HG03439 (cell line): Measurements from ENCODE around the gene IL23R.

Experiments used
- ATAC-seq: cut with Tn5 transposase; IDR thresholded peaks from one replicate; pipeline ENCODE4 v1.9.1; 2021; ENCODE audit warnings: mild to moderate bottlenecking, moderate library complexity; ENCODE audit not compliant: unreplicated experiment

The IL23R gene

DNA sequence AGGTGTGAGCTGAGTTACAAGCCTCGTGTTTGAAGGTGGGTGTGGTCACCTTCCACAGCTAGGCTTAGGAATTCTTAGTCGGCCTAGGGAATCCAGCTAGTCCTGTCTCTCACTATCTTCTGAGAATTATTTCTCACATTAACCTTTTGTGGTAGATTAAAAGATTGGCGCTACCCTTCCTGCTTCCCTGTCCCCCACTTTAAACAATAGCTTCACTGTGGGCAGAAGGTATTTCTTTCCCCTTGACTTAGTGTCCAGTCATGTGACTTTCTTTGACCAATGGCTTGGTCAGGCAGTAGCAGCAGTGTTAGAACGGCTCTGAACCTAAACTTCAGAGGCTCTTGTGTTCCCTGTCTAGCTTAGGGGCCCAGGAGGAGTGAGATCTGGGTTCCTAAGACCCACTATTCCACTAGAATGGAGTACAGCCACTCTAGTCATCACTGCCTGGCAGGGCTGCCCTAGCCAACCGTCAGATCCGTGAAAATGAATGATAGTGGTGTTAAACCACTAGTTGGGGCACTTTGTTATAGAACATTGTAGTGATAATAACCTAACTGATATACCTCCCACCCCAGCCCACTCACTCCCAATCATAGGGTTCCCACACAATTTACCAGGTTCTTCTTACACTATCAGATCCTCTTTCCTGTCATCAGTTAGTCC lies 17.6 kb upstream of the IL23R start:
- peak; percentile 42 for ATAC-seq

- ATAC-seq = peak; percentile 94
These were observed 17.0 kb upstream of the IL23R start for GRCh38 chr1:67149179-67149770.

DNA sequence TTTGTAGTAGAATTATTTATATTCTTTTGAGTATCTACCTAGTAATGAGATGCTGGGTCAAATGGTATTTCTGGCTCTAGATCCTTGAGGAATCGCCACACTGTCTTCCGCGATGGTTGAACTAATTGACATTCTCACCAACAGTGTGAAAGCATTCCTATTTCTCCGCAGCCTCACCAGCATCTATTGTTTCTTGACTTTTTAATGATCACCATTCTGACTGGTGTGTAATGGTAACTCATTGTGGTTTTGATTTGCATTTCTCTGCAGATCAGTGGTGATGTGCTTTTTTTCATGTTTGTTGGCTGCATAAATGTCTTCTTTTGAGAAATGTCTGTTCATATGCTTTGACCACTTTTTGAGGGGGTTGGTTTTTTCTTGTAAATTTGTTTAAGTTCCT lies 15.3 kb upstream of the IL23R start:
- no peak for ATAC-seq

- no peak for ATAC-seq
These were observed 7.9 kb upstream of the IL23R start for GRCh38 chr1:67158401-67158800.

GRCh38 chr1:67159233-67159632 lies 7.0 kb upstream of the IL23R start:
- ATAC-seq = no peak

GRCh38 chr1:67162954-67163353 lies 3.3 kb upstream of the IL23R start:
- no peak for ATAC-seq

DNA sequence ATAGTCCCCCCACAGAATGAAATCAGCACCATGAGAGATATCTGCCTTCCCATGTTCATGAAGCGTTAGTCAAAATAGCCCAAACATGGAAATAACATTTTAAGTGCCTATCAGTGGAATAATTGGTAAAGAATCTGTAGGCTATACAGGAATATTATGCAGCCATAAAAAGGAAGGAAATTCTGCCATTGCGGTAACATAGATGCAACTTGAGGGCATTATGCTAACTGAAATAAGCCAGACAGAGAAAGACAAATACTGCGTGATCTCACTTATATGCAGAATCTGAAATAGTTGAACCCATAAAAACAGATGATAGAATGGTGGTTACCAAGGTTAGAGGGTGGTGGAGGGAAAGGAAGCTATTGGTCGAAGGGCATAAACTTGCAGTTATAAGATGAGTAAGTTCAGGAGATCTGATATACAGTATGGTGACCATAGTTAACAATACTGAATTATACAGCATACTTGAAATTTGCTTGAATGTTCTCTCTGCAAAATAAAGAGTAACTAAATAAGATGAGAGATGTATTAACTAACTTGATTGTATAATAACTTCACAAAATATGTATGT lies 699 bp upstream of the IL23R start:
- no peak for ATAC-seq

GRCh38 chr1:67169496-67169895 lies 3.2 kb downstream of the IL23R start:
- no peak for ATAC-seq

GRCh38 chr1:67169932-67170331 lies 3.7 kb downstream of the IL23R start:
- no peak for ATAC-seq

GRCh38 chr1:67170751-67171573 lies 4.7 kb downstream of the IL23R start:
- ATAC-seq = no peak

GRCh38 chr1:67171574-67171955 lies 5.3 kb downstream of the IL23R start:
- no peak for ATAC-seq

- ATAC-seq = no peak
These were observed 5.7 kb downstream of the IL23R start for GRCh38 chr1:67171978-67172377.

GRCh38 chr1:67173988-67174387 lies 7.7 kb downstream of the IL23R start:
- ATAC-seq = no peak

DNA sequence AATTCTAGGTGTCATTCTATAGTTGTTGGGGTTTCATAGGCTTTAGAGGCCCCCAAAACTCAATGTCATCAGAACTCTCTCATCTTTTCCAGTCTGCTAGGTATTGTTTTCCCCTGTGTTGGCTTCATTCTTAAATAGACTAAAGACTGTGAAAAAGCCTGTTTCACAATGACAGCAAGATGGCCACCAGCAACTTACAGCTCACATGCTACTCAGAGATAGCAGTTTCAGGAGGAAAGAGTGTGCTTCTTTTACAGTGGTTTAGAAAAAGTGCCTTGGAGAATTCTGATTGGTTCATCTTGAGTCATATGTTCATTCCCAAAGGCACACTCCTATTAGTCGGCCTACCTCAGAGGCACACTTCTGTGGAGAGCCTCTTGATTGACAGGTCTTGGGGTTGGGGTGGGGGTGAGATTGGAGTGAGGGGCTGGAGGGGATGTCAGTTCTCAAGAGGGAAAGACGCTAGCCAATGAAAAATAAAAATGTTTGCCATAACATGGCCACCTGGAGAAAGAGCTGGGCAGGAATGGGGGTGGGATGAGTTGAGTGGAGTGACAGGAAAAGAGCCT lies 8.5 kb downstream of the IL23R start:
- ATAC-seq = no peak

- ATAC-seq = no peak
These were observed 9.4 kb downstream of the IL23R start for GRCh38 chr1:67175530-67176087.

GRCh38 chr1:67184838-67185421 lies 18.7 kb downstream of the IL23R start:
- no peak for ATAC-seq

DNA sequence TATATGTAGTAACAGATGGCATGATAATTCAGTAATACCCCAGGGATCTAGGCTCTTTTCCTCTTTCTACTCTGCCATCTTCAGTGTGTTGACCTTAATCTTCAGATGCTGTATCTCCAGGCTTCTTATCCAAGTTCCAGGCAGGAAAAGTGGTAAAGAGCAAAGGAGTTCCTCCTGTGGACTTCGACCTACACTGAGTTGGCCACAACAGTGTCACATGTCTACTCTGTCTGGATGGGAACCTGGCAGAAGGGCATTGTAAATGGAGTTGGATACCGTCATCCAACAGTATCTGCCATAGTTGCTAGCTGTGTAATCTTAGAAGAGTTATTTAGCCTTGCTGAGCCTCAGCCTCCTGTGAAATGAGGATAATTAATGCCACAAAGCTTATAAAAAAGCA lies 21.9 kb downstream of the IL23R start:
- ATAC-seq = no peak

DNA sequence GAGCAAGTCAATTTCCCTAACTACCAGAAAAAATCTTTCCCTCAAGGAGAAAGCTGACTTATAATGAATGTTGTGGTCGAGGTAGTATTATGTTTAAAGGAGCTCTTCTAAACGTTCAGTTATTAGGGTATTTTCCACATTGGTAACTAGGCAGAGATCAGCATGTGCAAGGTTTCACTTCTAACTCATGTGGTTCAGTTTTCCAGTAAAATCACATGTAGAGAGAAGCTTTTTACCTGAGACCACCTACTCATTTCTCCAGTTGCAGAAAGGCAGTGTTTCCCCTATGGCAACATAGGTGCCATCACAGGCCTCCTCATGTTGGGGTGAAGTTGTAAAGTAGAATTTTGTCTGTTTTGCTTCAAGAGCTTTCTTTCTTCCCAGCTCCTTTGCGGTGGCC lies 23.7 kb downstream of the IL23R start:
- no peak for ATAC-seq

DNA sequence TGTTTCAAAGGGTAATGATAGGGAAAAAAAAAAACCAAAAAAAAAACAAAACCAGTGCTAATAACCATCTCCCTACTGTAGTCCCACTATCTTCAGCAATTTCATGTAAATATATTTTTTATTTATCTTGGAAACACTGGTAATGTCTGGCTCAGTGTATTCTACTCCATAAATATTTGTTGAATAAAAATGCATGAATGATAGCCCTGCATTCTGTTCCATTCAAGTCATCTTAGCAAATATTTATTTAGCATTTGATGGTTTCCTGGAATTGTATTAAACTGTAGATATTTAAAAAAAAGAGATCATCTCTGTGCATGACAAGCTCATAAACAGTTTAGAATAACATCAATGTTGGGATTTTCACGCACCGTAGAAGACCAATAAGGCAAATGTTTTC lies 24.2 kb downstream of the IL23R start:
- ATAC-seq = no peak

DNA sequence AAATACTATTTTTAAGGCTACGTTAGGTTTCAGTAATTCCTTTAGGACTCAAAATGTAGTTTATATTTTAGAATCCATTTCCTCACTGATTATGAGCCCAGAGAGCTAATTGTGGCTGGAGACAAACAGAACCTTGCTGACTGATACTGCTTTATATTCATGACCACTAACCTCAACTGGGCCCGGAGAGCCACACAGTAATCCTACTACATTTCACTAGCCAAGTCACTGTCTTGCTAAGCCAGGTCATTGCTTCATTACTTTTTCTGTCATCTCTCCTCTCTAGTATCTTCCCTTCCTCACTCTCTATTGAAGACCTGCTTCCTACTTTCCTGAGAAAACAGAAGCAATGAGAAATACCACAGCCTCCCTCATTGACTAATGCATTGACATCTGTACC lies 24.7 kb downstream of the IL23R start:
- no peak for ATAC-seq
